GM12864 (cell line): ENCODE data around the gene NADSYN1.

Experiments
- DNase-seq: peaks from one replicate; pipeline ENCODE4 v3.0.0-alpha.2; 2011; ENCODE audit warnings: low read depth
- H3K4me3 ChIP-seq: 2 replicates; pipeline ENCODE4 v1.5.1; 2011; ENCODE audit warnings: mild to moderate bottlenecking, low read depth, low read length, control low read depth
- CTCF ChIP-seq: IDR thresholded peaks from 2 replicates; pipeline ENCODE4 v1.5.1; 2011; ENCODE audit warnings: low read depth, mild to moderate bottlenecking, moderate library complexity, low read length, control low read depth, inconsistent platforms; ENCODE audit errors: missing control alignments

NADSYN1 gene

GRCh38 chr11:71432761-71433647, 20.0 kb upstream of the NADSYN1 start:
- DNase-seq = no peak
- no peak overlapping the region for H3K4me3 ChIP-seq
- TF ChIP-seq CTCF = no peak

GRCh38 chr11:71433648-71434450, 19.2 kb upstream of the NADSYN1 start:
- no peak for DNase-seq
- H3K4me3 ChIP-seq = no peak overlapping the region
- TF ChIP-seq CTCF = no peak

GRCh38 chr11:71434576-71435130, 18.4 kb upstream of the NADSYN1 start:
- H3K4me3 ChIP-seq = no peak overlapping the region
- no peak for TF ChIP-seq CTCF
- DNase-seq = no peak

- TF ChIP-seq CTCF = no peak
- H3K4me3 ChIP-seq = no peak overlapping the region
Measured at GRCh38 chr11:71435278-71435951, 17.6 kb upstream of the NADSYN1 start.

GRCh38 chr11:71436861-71437260, 16.1 kb upstream of the NADSYN1 start:
- TF ChIP-seq CTCF = no peak
- no peak overlapping the region for H3K4me3 ChIP-seq
- DNase-seq = no peak

More at GRCh38 chr11:71435278-71435951, 17.6 kb upstream of the NADSYN1 start:
- DNase-seq = no peak

GRCh38 chr11:71437399-71437798, 15.6 kb upstream of the NADSYN1 start:
- DNase-seq = no peak
- H3K4me3 ChIP-seq = no peak overlapping the region
- TF ChIP-seq CTCF = no peak
